MM.1S (cell line): Measurements from ENCODE around the gene NEBL.

Source experiments
- DNase-seq: peaks from one replicate; pipeline ENCODE4 v3.0.0-alpha.2; 2015
- H2AFZ ChIP-seq: fragments of 300-600 bp; sonication (generic); 2 replicates; pipeline ENCODE4 v1.6.0; 2016; ENCODE audit warnings: antibody characterized with exemption, low read length
- H3F3A ChIP-seq: fragments of 300-600 bp; sonication (generic); 2 replicates; pipeline ENCODE4 v1.6.1; 2016; ENCODE audit warnings: mild to moderate bottlenecking, antibody characterized with exemption, low read length, moderate library complexity, mixed read lengths; ENCODE audit not compliant: insufficient read depth
- H3K27ac ChIP-seq: fragments of 300-600 bp; sonication (generic); 2 replicates; pipeline ENCODE4 v1.5.1; 2016; ENCODE audit warnings: mild to moderate bottlenecking, low read length
- H3K27me3 ChIP-seq: fragments of 300-600 bp; sonication (generic); replicated peaks from 2 replicates; pipeline ENCODE4 v1.6.0; 2016; ENCODE audit warnings: low read length; ENCODE audit not compliant: insufficient read depth
- H3K36me3 ChIP-seq: fragments of 300-600 bp; sonication (generic); replicated peaks from 2 replicates; pipeline ENCODE4 v1.6.1; 2016; ENCODE audit warnings: mild to moderate bottlenecking, low read length, mixed read lengths; ENCODE audit not compliant: insufficient read depth
- H3K4me1 ChIP-seq: fragments of 300-600 bp; sonication (generic); 2 replicates; pipeline ENCODE4 v1.6.1; 2016; ENCODE audit warnings: low read length, mixed read lengths
- H3K4me2 ChIP-seq: fragments of 300-600 bp; sonication (generic); 2 replicates; pipeline ENCODE4 v1.6.0; 2016; ENCODE audit warnings: low read depth, low read length
- H3K4me3 ChIP-seq: fragments of 300-600 bp; sonication (generic); 2 replicates; pipeline ENCODE4 v1.5.1; 2016; ENCODE audit warnings: low read length, mixed read lengths
- H3K79me2 ChIP-seq: fragments of 300-600 bp; sonication (generic); 2 replicates; pipeline ENCODE4 v1.6.1; 2016; ENCODE audit warnings: mixed run types, low read length, mixed read lengths
- H3K9ac ChIP-seq: fragments of 300-600 bp; sonication (generic); 2 replicates; pipeline ENCODE4 v1.6.1; 2016; ENCODE audit warnings: low read length, mixed read lengths
- H3K9me2 ChIP-seq: fragments of 300-600 bp; sonication (generic); replicated peaks from 2 replicates; pipeline ENCODE4 v1.6.1; 2016; ENCODE audit warnings: mild to moderate bottlenecking, low read length, mixed read lengths; ENCODE audit not compliant: insufficient read depth
- H3K9me3 ChIP-seq: fragments of 300-600 bp; sonication (generic); replicated peaks from 2 replicates; pipeline ENCODE4 v1.6.1; 2016; ENCODE audit warnings: mild to moderate bottlenecking, low read length, mixed read lengths; ENCODE audit not compliant: insufficient read depth
- H4K20me1 ChIP-seq: fragments of 300-600 bp; sonication (generic); 2 replicates; pipeline ENCODE4 v1.6.1; 2016; ENCODE audit warnings: mild to moderate bottlenecking, low read length, moderate library complexity, mixed read lengths; ENCODE audit not compliant: insufficient read depth
- CTCF ChIP-seq: fragments of 300-600 bp; sonication (generic); IDR thresholded peaks from 2 replicates; pipeline ENCODE4 v1.5.1; 2016; ENCODE audit warnings: antibody characterized with exemption, low read length, mixed read lengths
- EZH2 ChIP-seq: fragments of 300-600 bp; sonication (generic); optimal IDR thresholded peaks from 2 replicates; pipeline ENCODE3; 2017; ENCODE audit warnings: low read depth, mild to moderate bottlenecking, antibody characterized with exemption, low read length, mixed read lengths
- EZH2phosphoT487 ChIP-seq: fragments of 300-600 bp; sonication (generic); IDR thresholded peaks from 2 replicates; pipeline ENCODE4 v1.6.1; 2018; ENCODE audit warnings: antibody characterized with exemption, low read length

The NEBL gene

GRCh38 chr10:20835335-20835734 is 61.8 kb downstream of the NEBL start:
- Histone ChIP-seq H3K4me1 (no peaks in the 10 kb centered on the region), H3K27ac (no peak overlapping the region), H3K9me2 (no peaks in the 10 kb centered on the region), H4K20me1 (no peaks in the 10 kb centered on the region), H3K9ac (no peak overlapping the region), H3K36me3 (no peaks in the 10 kb centered on the region), H3K4me2 (no peak overlapping the region), H3K9me3 (no peaks in the 10 kb centered on the region), H3K27me3 (no peaks in the 10 kb centered on the region), H2AFZ (no peak overlapping the region), H3F3A (no peaks in the 10 kb centered on the region), H3K79me2 (no peaks in the 10 kb centered on the region), H3K4me3 (no peak overlapping the region)
- no peak for TF ChIP-seq CTCF
- TF ChIP-seq EZH2 = no peak
- no peak for TF ChIP-seq EZH2phosphoT487
- no peak for DNase-seq

DNA sequence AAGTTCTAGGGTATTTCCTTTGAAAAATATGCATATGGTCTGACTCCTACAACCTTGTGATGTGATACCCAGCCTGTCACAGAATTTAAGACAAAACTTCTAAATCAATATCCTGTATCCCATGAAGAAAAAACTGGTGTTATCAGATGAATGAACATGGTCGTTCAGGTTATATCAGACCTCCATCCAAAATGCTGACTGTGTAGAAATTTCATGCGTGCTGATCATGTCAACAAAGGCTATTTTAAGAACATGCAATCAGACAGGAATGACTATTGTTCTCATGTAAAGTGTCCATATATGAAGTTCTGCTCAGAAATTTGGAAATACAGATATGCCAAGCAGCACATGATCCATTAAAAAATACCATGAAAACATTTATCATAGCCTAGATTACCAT is 62.3 kb downstream of the NEBL start:
- no peaks in the 10 kb centered on the region for H3K79me2 ChIP-seq
- no peaks in the 10 kb centered on the region for H3F3A ChIP-seq
- H3K27ac ChIP-seq = no peak overlapping the region
- no peak for DNase-seq
- H3K9me2 ChIP-seq = no peaks in the 10 kb centered on the region
- no peak overlapping the region for H3K4me3 ChIP-seq
- H4K20me1 ChIP-seq = no peaks in the 10 kb centered on the region
- no peaks in the 10 kb centered on the region for H3K36me3 ChIP-seq
- no peak overlapping the region for H3K4me2 ChIP-seq
- H2AFZ ChIP-seq = no peak overlapping the region
- TF ChIP-seq CTCF (no peak), EZH2phosphoT487 (no peak), EZH2 (no peak)
- no peak overlapping the region for H3K9ac ChIP-seq
- H3K27me3 ChIP-seq = no peaks in the 10 kb centered on the region
- H3K9me3 ChIP-seq = no peaks in the 10 kb centered on the region
- no peaks in the 10 kb centered on the region for H3K4me1 ChIP-seq

DNA sequence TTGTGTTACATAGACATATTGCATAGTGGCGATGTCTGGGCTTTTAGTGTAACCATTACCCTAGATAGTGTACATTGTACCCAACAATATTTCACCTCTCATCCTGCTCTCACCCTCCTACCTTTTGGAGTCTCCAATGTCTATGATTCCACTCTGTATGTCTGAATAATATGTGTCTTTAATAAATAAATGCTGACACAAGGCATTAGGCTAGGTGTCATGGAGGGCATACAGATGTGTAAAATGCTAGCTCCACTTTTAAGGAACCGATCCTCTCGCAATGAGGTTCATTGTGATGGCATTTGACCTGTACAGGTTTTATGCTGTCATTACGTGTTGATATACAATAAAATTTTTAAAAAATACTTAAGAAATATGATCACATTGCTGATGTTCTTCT is 74.3 kb downstream of the NEBL start:
- TF ChIP-seq EZH2phosphoT487 (no peak), CTCF (no peak)
- H3K4me1 ChIP-seq = no peaks in the 10 kb centered on the region
- H3K27ac ChIP-seq = no peak overlapping the region
- no peaks in the 10 kb centered on the region for H3F3A ChIP-seq
- DNase-seq = no peak
- no peaks in the 10 kb centered on the region for H3K9me3 ChIP-seq
- H4K20me1 ChIP-seq = no peaks in the 10 kb centered on the region
- no peak overlapping the region for H2AFZ ChIP-seq
- no peaks in the 10 kb centered on the region for H3K36me3 ChIP-seq
- no peaks in the 10 kb centered on the region for H3K79me2 ChIP-seq
- H3K9ac ChIP-seq = no peak overlapping the region
- H3K27me3 ChIP-seq = no peaks in the 10 kb centered on the region
- H3K4me3 ChIP-seq = no peak overlapping the region
- H3K9me2 ChIP-seq = no peaks in the 10 kb centered on the region
- H3K4me2 ChIP-seq = no peak overlapping the region

GRCh38 chr10:20817646-20818045 is 79.5 kb downstream of the NEBL start:
- no peak overlapping the region for H3K4me2 ChIP-seq
- H3K4me3 ChIP-seq = no peak overlapping the region
- no peaks in the 10 kb centered on the region for H3K79me2 ChIP-seq
- no peaks in the 10 kb centered on the region for H3F3A ChIP-seq
- H3K27me3 ChIP-seq = no peaks in the 10 kb centered on the region
- no peak for DNase-seq
- H3K9me3 ChIP-seq = no peaks in the 10 kb centered on the region
- TF ChIP-seq EZH2 (no peak), EZH2phosphoT487 (no peak), CTCF (no peak)
- no peaks in the 10 kb centered on the region for H3K4me1 ChIP-seq
- H3K27ac ChIP-seq = no peak overlapping the region
- H3K9ac ChIP-seq = no peak overlapping the region
- H3K36me3 ChIP-seq = no peaks in the 10 kb centered on the region
- H3K9me2 ChIP-seq = no peaks in the 10 kb centered on the region
- no peak overlapping the region for H2AFZ ChIP-seq
- H4K20me1 ChIP-seq = no peaks in the 10 kb centered on the region
